HG03442 (cell line): ENCODE results near the gene BTG1.
"Not testable (repeated sequence)": the region's sequence is repeated elsewhere in the genome, so short reads cannot be mapped to it uniquely, and the experiment has no call there.

Experiments
- ATAC-seq: cut with Tn5 transposase; IDR thresholded peaks from one replicate; pipeline ENCODE4 v1.9.1; 2021; ENCODE audit warnings: mild to moderate bottlenecking, moderate library complexity; ENCODE audit not compliant: unreplicated experiment

Gene BTG1

GRCh38 chr12:92151916-92152315 is 6.3 kb upstream of the BTG1 start:
- ATAC-seq, result no peak

- ATAC-seq, result no peak
These were observed 3.9 kb upstream of the BTG1 start for GRCh38 chr12:92149563-92149962.

DNA sequence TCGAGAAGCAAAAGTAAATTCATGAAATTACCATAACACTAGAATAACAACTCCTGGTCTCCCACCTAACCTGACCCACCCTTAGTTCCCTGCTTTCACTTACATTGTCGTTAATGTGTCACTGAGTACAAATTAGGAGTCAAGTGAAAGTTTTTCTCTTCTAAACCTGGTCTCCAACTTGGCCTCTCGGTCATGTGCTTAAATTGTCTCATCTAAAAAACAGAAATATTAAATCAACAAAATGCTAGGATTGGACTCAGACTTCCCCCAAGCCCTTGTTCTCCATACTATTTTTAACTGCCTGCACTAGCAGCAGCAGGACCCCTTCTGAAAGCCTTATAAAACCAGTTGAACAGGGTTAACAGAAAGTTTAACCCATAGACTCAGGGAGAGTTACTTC is 1.8 kb upstream of the BTG1 start:
- no peak for ATAC-seq

DNA sequence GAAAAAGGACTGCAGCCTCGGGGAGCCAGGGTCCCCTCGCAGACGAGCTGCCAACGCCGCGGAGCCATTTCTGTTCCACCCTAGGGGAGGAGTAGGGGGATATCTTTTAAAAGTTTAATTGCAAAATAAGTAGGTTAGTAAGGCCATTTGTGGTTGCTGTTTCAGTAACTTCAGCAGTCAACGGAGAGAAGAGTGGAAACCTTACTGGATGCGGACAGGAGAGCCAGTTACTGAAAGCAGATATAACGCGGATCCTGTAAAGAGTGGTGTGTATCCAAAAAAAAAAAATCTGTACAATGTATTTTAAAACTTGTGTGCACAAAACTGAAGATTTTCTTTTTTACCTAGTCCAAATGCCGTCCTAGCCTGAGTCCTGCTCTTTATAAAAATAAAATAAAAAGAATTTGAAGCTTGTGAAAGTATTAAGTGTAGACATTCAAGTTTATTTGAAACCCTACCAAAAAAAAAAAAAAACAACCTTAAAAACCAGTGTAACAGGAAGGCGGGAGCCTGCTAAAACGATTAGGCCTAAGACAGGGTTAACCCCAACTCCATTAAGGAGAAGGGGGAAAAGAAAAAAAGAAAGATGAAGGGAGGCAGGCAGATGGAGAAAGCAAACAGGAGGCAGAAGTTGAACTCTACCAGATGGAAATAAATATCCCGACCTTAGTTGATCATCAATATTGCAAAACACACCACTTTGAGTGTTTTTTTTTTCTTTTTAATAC is 1.0 kb upstream of the BTG1 start:
- ATAC-seq, result no peak

- ATAC-seq, result peak; percentile 4
These were observed 240 bp downstream of the BTG1 start for GRCh38 chr12:92145481-92145730.

- no peak for ATAC-seq
These were observed 790 bp downstream of the BTG1 start for GRCh38 chr12:92144631-92145480.

DNA sequence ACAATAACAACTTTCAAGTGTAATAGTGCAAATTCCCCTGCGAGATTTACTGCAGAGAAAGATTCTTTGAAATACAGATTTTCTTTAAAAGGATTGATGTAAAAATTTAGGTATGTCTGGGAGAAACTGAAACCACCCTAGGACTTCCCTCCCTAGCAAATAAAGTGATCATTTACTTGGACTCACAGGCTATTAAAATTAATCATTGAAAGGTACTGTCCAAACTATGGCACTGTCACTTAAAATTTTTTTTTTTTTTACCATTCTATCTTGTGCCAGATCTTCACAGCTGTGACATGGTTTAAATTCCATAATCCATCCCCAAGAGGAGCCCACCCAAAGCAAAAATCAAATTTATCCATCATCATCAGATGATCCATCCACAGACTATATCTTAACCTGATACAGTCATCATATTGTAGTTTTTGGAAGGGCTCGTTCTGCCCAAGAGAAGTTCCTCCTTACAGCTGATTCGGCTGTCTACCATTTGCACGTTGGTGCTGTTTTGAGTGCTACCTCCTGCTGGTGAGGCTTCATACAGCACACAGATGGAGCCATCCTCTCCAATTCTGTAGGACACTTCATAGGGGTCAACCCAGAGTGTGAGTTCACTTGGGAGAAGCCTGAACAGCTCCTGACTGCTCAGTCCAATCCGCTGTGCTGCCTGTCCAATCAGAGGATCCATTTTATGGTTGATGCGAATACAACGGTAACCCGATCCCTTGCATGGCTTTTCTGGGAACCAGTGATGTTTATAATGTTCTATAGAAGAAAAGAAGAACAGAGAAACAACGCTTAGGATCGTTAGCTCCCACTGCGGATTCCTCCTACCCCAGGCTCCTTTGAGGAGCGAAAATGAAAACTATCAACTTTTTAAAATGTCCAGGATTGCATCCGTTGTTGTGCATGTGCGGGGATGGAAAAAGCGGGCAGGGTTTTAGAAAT is 1.7 kb downstream of the BTG1 start:
- peak; percentile 20 for ATAC-seq

DNA sequence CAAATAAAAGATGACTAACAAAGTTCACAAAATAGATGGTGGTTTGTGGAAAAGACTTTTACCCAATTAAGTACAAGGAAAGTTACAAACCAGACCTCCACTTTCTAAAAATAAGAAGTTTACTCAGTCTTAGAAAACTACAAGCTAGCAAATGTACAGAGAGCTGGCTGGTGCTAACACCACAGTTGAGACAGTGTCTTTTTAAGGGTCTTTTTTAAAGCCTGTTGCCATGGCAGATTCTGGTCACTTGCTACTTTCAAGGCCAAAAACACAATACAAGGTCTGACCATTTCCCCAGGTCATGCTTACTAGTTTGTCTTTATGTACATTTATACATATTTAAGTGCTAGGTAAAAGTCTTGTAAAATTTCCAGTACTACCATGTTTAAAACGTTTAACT is 2.4 kb downstream of the BTG1 start:
- no peak for ATAC-seq

DNA sequence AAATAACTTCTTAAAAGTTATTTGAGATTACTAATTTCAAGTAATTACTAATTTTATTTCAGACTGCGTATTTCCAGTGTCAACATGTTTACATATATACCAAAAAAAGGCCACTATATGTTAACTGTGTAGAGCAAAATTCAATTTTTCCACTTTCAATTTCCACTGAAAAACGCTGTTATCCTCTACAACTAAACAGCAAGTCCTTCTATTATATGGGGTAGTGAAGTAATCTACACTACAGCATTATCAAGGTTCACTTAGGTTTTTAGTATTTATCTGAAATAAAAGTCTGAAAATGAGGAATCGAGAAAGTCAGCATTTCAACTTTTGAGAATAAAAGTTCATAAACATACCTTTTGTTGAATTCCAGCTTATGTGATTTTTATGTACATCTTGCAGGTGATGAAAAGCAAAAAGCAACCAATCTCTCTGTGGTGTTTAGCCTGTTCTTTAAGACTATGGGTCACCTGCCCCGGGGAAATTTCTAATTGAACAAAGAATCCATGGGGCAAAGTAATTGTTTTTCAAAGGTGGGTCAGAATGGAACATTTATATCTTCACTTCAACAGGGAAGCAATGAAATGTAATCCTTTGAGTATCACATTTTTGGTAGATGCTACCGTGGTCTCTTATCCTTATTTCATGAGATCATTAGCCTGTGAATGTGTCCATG is 3.3 kb downstream of the BTG1 start:
- no peak for ATAC-seq

DNA sequence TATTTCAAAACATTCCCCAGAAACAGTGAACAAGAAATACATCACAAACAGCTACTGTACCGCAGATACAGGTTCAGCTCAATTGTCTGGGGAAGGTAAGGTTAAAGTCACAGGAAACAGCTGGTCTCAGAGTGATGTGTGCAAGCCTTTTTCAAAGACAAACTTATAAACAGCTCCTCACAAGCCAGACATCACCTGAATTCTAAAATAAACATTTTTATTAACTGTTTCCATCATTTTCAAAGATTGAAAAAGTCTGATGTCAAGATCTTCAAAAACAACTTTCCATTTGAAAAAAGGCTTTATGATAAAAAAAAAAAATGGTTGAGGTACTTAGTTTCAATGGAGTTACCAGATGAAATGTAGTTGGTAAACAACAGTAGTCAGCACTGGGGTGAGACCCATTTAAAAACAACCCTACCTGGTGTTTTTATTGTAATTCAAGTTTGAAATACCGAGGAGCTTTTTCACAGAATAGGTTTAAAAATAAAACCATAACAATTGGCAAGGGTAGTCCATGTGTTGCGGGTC is 4.0 kb downstream of the BTG1 start:
- ATAC-seq, result no peak

GRCh38 chr12:92140896-92141536 is 4.6 kb downstream of the BTG1 start:
- no peak for ATAC-seq

DNA sequence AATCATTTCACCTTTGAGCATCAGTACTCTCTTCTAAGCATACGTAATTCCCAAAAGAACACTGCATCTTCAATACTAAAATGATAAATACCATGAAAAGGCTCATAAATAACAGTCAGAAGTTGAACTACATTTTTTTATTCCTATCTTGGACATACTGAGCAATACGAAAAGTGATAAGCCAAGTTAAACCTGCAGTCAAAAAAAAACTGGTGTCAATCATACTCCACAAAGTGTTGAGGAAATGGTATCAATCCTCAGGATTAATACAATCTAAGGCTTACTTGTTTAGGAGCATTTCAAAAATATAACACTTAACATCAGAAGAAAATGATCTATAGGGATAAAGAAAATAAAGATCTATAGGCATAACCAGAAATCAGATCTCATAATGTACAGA is 5.5 kb downstream of the BTG1 start:
- no peak for ATAC-seq

DNA sequence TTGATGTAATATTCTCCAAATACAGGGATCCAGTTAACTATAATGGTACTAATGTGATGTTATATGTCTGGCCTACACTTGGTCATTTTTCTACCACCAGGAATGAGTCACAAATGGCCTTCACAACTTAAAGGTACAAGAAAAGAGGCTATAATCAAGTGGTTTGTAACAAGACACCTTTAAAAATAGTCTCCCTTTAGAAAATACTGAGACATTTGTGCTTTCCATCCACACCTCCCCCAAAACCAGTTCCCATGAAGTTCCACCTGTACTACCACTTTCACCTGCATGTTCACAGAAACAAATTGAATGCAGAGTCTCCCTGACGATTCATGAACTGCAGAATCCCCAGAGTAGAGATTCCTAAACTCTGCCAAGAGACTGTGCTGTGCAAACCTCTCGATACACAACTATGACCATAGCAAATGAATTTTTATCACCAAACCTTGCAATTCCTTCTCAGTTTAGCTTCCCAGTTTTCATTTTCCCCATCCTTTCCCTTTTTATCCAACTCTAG is 6.0 kb downstream of the BTG1 start:
- no peak for ATAC-seq

DNA sequence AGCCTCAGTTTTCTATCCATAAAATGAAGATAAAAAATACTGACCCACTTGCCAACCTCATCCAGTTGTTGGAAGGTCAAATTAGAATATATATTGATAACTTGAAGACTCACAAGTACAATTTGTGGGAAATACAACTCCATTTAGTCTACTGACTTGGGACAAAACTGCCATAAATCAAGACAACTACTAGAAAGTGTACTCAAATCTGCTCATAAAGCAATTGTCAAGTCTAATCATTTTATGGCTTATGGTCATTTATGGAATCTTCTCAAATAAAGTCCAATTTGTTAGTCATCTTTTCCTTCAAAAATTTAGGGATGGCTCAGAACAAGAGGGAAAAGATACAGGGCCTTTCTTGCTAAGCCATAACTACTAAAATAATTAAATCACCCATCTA is 7.0 kb downstream of the BTG1 start:
- no peak for ATAC-seq

DNA sequence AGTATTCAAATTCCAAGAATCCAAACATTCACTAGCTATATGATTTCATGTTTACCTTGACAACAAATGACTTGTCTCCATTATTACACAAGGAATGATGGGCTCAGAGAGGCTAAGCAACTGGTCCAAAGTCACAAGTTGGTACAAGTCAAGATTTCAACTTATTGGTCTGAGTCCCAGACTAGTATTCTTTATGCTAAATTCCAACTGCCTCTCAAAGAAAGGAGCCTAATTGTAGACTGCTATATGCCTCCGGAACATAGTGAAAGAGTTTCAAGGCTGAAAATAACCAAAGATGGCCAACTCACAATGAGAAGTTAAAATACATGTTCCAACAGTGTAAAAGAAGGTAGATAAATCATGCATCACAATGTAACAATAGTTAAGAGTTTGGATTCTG is 7.5 kb downstream of the BTG1 start:
- ATAC-seq, result no peak

DNA sequence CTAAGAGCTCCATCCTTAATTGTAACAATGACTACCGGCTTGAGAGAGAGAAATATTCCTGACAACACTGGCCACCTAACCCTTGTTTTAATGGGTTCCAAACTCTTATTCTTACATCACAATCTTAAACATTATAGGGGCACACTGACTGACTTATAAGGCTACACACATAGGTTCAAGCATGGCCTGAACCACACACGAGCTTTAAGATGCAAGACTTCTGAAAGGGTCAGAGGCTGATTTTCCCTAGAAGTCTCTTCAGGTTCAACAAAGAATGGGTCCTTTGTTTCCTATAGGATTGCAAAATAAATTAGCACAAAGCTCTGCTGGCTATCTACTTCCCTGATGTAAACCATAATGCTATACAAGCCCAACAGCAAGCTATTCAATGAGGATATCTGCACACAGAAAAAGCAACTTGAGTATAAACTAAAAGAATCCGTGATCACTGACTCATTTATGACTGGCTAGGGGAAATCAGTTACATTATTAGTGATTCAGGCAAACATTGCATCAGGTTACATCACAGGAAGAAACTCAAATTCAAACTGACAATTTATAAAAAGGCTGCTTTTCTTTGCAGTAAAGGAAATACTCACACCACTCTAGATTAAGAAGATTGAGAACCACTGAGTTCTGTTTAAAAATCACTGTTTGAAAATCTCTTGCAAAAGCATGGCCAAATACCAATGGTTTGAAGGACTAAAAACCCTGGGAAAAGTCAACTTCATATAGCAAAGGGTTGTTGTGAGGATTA is 8.5 kb downstream of the BTG1 start:
- no peak for ATAC-seq

- ATAC-seq, result no peak
These were observed 9.5 kb downstream of the BTG1 start for GRCh38 chr12:92136026-92136730.

GRCh38 chr12:92135541-92135940 is 10.1 kb downstream of the BTG1 start:
- ATAC-seq, result not testable (repeated sequence)
